HL-60 (cell line): ENCODE measurements around the gene ARMC6.

Source experiments
- DNase-seq, 2 experiments: peaks; one replicate each; pipeline ENCODE4 v3.0.0-alpha.2; 2010 to 2020; ENCODE audit warnings: low read depth in 1 of 2, low spot score in 1 of 2
- H3K27ac ChIP-seq: fragments of 250-450 bp; sonication (Bioruptor Pico); replicated peaks from 2 replicates; pipeline ENCODE4 v1.5.1; 2020; ENCODE audit warnings: mild to moderate bottlenecking, moderate library complexity
- H3K27me3 ChIP-seq: fragments of 250-450 bp; sonication (Bioruptor Pico); 2 replicates; pipeline ENCODE4 v1.5.1; 2021; ENCODE audit warnings: mild to moderate bottlenecking, moderate library complexity; ENCODE audit not compliant: insufficient read depth, poor library complexity, severe bottlenecking
- H3K4me3 ChIP-seq: replicated peaks from 2 replicates; pipeline ENCODE4 v1.5.1; 2011; ENCODE audit warnings: mild to moderate bottlenecking, control low read depth, low read length; ENCODE audit not compliant: insufficient read depth
- GABPA ChIP-seq: IDR thresholded peaks from 2 replicates; pipeline ENCODE4 v1.6.1; 2012; ENCODE audit warnings: low read depth
- POLR2AphosphoS5 ChIP-seq: IDR thresholded peaks from 2 replicates; pipeline ENCODE4 v1.6.1; 2012; ENCODE audit warnings: low read depth
- REST ChIP-seq: IDR thresholded peaks from 2 replicates; pipeline ENCODE4 v1.6.1; 2012; ENCODE audit warnings: low read depth; ENCODE audit not compliant: insufficient replicate concordance
- SPI1 ChIP-seq: IDR thresholded peaks from 2 replicates; pipeline ENCODE4 v1.6.1; 2012; ENCODE audit warnings: low read depth, mild to moderate bottlenecking, borderline replicate concordance
- TF ChIP-seq, protein P1 (sequence below): IDR thresholded peaks from one replicate; pipeline ENCODE4 v1.5.1; 2011; ENCODE audit warnings: low read length, control low read depth, inconsistent platforms; ENCODE audit not compliant: insufficient read depth

ARMC6 gene

GRCh38 chr19:19042732-19043280 is 9.4 kb downstream of the ARMC6 start:
- DNase-seq, result no peak
- TF ChIP-seq POLR2AphosphoS5 (no peak), SPI1 (no peak), REST (no peak), GABPA (no peak)
- TF ChIP-seq, protein P1, sequence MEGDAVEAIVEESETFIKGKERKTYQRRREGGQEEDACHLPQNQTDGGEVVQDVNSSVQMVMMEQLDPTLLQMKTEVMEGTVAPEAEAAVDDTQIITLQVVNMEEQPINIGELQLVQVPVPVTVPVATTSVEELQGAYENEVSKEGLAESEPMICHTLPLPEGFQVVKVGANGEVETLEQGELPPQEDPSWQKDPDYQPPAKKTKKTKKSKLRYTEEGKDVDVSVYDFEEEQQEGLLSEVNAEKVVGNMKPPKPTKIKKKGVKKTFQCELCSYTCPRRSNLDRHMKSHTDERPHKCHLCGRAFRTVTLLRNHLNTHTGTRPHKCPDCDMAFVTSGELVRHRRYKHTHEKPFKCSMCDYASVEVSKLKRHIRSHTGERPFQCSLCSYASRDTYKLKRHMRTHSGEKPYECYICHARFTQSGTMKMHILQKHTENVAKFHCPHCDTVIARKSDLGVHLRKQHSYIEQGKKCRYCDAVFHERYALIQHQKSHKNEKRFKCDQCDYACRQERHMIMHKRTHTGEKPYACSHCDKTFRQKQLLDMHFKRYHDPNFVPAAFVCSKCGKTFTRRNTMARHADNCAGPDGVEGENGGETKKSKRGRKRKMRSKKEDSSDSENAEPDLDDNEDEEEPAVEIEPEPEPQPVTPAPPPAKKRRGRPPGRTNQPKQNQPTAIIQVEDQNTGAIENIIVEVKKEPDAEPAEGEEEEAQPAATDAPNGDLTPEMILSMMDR, result no peak
- no peak overlapping the region for H3K4me3 ChIP-seq

DNA sequence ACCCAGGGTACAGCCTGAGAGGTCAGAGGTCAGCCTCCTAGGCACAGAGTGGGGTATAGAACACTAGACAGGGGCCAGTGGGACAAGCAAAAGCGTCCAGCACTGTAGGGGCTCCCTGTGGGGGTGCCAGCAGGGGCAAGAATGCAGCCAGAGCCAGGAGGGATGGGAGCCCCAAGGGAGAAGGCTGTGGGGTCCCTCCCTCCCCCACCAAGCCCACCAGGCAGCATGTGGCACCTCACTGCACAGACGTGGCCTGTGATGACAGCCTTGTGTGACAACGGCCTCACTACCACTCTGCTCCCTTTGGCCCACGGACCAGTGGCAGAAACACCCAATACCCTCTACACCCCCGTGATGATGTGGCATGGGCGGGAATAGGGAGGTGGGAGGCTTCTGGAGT is 10.1 kb downstream of the ARMC6 start:
- TF ChIP-seq GABPA (no peak), SPI1 (no peak), POLR2AphosphoS5 (no peak), REST (no peak)
- TF ChIP-seq, protein P1, result no peak
- Histone ChIP-seq H3K4me3 (no peak overlapping the region), H3K27ac (no peak overlapping the region), H3K27me3 (no peaks in the 10 kb centered on the region)
- no peak for DNase-seq

More at GRCh38 chr19:19042732-19043280, 9.4 kb downstream of the ARMC6 start:
- Histone ChIP-seq H3K27ac (no peak overlapping the region), H3K27me3 (no peaks in the 10 kb centered on the region)

GRCh38 chr19:19043881-19044280 is 10.5 kb downstream of the ARMC6 start:
- Histone ChIP-seq H3K4me3 (no peak overlapping the region), H3K27me3 (no peaks in the 10 kb centered on the region), H3K27ac (no peak overlapping the region)
- no peak for TF ChIP-seq REST
- TF ChIP-seq, protein P1, result no peak
- TF ChIP-seq GABPA, result no peak
- TF ChIP-seq SPI1, result no peak
- TF ChIP-seq POLR2AphosphoS5, result no peak
- DNase-seq, result no peak
